ENCODE measurements around the gene TSR3.

Gene TSR3

DNA sequence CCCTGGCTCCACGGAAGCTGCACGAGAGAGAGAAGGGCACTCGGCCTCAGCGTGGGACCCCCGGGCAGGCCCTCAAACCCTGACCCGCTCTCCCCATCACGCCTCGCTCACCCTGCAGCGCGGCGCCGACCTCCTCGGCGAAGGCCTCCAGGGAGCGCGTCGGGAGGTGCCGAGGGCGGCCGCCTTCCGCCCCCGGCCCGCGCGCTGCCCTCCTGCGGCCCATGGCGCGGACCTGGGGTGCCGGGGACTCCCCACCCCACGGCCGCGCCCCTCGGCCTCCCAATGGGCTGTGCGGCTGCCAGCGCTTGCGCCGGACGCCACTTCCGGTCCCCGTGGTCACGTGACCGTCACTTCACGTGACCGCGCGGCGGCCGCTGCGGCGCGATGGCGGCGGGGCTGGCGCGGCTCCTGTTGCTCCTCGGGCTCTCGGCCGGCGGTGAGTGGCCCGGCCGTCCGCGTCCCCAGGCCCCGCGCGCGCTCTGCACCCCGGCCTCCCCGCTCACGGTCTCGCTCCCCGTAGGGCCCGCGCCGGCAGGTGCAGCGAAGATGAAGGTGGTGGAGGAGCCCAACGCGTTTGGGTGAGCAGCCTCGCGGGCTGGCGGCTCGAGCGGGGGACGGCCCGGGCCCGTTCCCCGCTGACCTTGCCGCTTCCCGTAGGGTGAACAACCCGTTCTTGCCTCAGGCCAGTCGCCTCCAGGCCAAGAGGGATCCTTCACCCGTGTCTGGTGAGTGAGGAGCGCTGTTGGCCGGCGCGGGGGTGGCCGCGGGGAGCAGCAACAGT lies at the start of gene TSR3, which contains the start of gene GNPTG:
Gene TSR3 (minus strand): TSS at position 297 of the 781 bp plus-strand sequence. CDS start 74 bp downstream, at position 223.
Gene GNPTG (plus strand): TSS at position 350 of the 781 bp plus-strand sequence. CDS start 35 bp downstream, at position 385.
- Histone ChIP-seq H3K9me3 (ENCODE audit: control insufficient read depth in 5 of 5, low read length in 5 of 5) (no peaks in the 10 kb centered on the region), H3K4me3 (ENCODE audit: low read depth in 1 of 5, low read length in 5 of 5) (peak within 1 kb of the TSS; percentile 79 to 94 (median 82)), H3K27me3 (ENCODE audit: control insufficient read depth in 5 of 5, insufficient read depth in 4 of 5, low read length in 5 of 5) (no peaks in the 10 kb centered on the region), H3K9ac (ENCODE audit: low read length in 5 of 5) (peak within 1 kb of the TSS; percentile 59 to 93 (median 83)), H3K4me1 (ENCODE audit: control insufficient read depth in 5 of 5, insufficient read depth in 5 of 5, low read length in 5 of 5) (peaks cover 10 to 46% (median 43%) of the 10 kb centered on the region in 5 donors), H3K36me3 (ENCODE audit: control insufficient read depth in 5 of 5, insufficient read depth in 5 of 5, low read length in 5 of 5) (peaks cover 0 to 33% (median 29%) of the 10 kb centered on the region in 5 donors), H3K27ac (ENCODE audit: low read depth, low read length) (peak within 1 kb of the TSS; percentile 67)

DNA sequence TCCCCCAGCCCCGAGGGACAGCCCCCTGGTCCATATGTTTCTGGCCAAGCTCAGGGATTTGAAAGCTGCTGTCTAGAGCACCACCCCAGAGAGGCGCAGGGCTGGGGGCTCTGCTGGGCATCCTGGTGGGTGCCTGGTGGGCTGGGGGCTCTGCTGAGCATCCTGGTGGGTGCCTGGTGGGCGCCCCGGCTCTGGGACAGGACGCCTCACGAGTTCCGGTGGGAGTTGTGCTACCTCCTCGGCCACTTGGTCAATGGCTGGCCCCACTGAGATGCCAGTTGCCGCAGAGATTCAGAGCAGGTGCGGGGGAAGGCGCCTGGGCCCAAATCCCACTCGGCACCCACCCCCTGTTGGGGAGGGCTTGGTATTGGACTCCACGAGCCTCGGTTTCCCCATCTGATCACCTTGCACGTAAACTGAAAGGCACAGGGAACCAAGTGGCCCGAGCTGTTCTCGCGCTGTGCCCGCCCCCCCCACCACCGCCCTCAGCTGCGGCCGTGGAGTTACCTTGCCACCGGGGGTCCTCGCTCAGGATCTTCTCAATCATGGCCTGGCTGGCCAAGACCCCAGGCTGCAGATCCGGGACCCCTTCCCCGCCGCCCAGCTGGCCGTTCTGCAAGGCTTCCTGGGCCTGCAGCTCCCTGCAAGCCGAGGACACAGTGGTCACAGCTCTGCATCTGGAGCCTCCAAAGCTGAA lies 49.5 kb upstream of the TSR3 start:
- H3K27me3 ChIP-seq (ENCODE audit: control insufficient read depth in 5 of 5, insufficient read depth in 4 of 5, low read length in 5 of 5), result no peaks in the 10 kb centered on the region
- no peak overlapping the region for H3K9ac ChIP-seq (ENCODE audit: low read length in 5 of 5)
- no peaks in the 10 kb centered on the region for H3K9me3 ChIP-seq (ENCODE audit: control insufficient read depth in 5 of 5, low read length in 5 of 5)
- peaks cover 0 to 81% (median 71%) of the 10 kb centered on the region in 5 donors for H3K36me3 ChIP-seq (ENCODE audit: control insufficient read depth in 5 of 5, insufficient read depth in 5 of 5, low read length in 5 of 5)
- no peaks in the 10 kb centered on the region for H3K4me1 ChIP-seq (ENCODE audit: control insufficient read depth in 5 of 5, insufficient read depth in 5 of 5, low read length in 5 of 5)
- no peak overlapping the region for H3K4me3 ChIP-seq (ENCODE audit: low read depth in 1 of 5, low read length in 5 of 5)
- H3K27ac ChIP-seq (ENCODE audit: low read depth, low read length), result no peak overlapping the region

DNA sequence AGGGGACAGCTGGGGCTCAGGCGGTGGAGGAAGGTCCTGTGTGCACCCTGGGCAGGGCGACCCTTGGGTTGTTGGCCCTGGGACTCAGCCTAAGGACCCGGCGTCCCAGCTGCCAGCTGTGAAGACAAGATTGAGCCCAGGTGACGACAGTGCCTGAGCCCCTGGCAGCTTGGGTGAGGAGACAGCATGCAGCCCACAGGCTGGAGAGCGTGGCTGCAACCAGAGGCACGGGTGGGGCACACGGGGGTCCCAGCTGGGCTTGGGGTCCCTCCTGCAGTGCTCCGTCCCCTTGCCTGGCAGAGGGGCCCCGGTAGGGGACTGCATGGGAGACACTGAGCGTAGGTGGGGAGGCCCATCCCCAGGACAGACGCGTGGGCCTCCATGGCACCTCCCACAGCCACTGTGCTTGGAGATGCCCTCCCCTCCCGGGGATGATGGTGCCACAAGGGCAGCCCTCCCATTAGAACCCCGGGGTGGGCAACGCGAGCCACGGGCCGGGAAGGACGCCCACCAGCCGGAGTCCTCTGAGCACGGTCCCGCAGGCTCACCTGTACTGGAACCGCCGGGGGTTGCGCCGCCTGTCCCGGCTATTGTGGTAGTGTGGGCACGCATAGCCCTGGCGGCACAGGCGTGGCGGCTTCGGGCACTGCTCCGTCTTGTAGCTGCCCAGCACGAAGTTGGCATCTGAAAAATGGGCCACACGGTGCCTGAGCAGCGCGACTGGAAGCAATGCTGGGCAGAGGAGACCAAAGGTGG lies 47.3 kb upstream of the TSR3 start:
- H3K36me3 ChIP-seq (ENCODE audit: control insufficient read depth in 5 of 5, insufficient read depth in 5 of 5, low read length in 5 of 5), result peaks cover 0 to 86% (median 74%) of the 10 kb centered on the region in 5 donors
- H3K27ac ChIP-seq (ENCODE audit: low read depth, low read length), result no peak overlapping the region
- no peaks in the 10 kb centered on the region for H3K27me3 ChIP-seq (ENCODE audit: control insufficient read depth in 5 of 5, insufficient read depth in 4 of 5, low read length in 5 of 5)
- H3K4me3 ChIP-seq (ENCODE audit: low read depth in 1 of 5, low read length in 5 of 5), result no peak overlapping the region
- H3K4me1 ChIP-seq (ENCODE audit: control insufficient read depth in 5 of 5, insufficient read depth in 5 of 5, low read length in 5 of 5), result no peaks in the 10 kb centered on the region
- no peaks in the 10 kb centered on the region for H3K9me3 ChIP-seq (ENCODE audit: control insufficient read depth in 5 of 5, low read length in 5 of 5)
- H3K9ac ChIP-seq (ENCODE audit: low read length in 5 of 5), result no peak overlapping the region

DNA sequence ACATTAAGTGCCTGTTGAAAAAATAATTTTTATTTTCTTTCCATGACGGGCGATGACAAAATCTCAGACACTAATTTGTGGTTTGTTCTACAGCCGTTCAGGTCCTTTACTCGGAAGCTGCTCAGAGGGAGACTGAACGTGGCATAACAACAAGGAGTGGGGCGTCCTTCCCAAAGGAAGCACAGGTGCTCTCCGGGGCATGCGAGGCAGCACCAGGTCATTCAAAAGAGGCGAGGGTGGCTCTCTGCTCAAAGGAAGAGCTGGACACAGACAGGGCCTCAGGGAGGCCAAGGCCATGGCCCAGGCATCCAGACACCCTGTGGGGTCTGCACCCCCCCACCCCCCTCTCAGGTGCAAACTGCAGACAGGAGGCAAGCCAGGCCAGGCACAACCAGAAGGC lies 46.7 kb upstream of the TSR3 start:
- Histone ChIP-seq H3K9me3 (ENCODE audit: control insufficient read depth in 5 of 5, low read length in 5 of 5) (no peaks in the 10 kb centered on the region), H3K27ac (ENCODE audit: low read depth, low read length) (no peak overlapping the region), H3K36me3 (ENCODE audit: control insufficient read depth in 5 of 5, insufficient read depth in 5 of 5, low read length in 5 of 5) (peaks cover 0 to 86% (median 74%) of the 10 kb centered on the region in 5 donors), H3K4me3 (ENCODE audit: low read depth in 1 of 5, low read length in 5 of 5) (no peak overlapping the region), H3K27me3 (ENCODE audit: control insufficient read depth in 5 of 5, insufficient read depth in 4 of 5, low read length in 5 of 5) (no peaks in the 10 kb centered on the region), H3K9ac (ENCODE audit: low read length in 5 of 5) (no peak overlapping the region), H3K4me1 (ENCODE audit: control insufficient read depth in 5 of 5, insufficient read depth in 5 of 5, low read length in 5 of 5) (no peaks in the 10 kb centered on the region)

DNA sequence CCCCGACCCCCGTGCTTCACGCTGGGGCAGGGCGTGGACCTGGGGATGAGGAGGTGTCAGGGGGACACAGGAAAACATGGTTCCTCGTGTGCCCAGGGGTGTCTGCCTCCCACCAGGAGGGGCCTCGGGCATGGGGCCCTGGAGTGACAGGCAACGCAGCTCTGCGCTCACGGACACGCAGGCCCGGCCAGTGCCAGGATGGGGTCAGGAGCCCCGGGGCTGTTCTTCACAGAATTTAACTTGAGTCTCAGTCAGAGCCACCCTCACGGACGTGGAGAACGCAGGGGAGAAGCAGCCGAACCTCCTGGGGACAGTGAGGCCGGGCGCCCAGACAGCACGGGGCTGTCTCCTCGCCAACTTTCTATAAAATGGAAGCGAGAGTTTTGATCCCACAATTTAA lies 46.1 kb upstream of the TSR3 start:
- H3K36me3 ChIP-seq (ENCODE audit: control insufficient read depth in 5 of 5, insufficient read depth in 5 of 5, low read length in 5 of 5), result peaks cover 0 to 86% (median 74%) of the 10 kb centered on the region in 5 donors
- no peak overlapping the region for H3K27ac ChIP-seq (ENCODE audit: low read depth, low read length)
- H3K9me3 ChIP-seq (ENCODE audit: control insufficient read depth in 5 of 5, low read length in 5 of 5), result no peaks in the 10 kb centered on the region

DNA sequence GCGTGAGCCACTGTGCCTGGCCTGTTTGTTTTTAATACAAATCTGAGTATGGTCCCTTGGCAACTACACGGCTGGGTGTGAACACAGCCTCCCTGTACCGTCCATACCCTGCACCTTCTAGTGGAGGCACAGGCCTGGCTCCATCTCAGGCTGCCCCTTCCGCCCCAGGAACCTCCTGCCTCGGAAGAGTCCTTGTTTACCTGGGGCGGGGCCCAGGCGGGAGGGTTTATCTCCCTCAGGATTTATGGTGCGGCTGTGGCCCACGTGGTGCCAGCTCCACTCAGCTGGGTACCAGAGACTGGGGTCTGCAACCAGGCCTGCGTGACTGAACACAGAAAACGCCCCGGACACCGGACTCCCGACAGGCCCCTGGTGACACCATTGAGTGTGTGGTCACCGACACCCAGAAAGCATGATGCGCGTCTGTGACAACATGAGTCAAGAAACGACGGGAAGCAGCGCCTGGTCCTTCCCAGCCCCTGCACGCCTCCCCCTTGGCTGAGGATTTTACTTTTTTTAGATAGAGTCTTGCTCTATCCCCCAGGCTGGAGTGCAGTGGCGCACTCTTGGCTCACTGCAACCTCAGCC lies 43.9 kb upstream of the TSR3 start:
- no peak overlapping the region for H3K9ac ChIP-seq (ENCODE audit: low read length in 5 of 5)
- no peak overlapping the region for H3K4me3 ChIP-seq (ENCODE audit: low read depth in 1 of 5, low read length in 5 of 5)
- no peaks in the 10 kb centered on the region for H3K4me1 ChIP-seq (ENCODE audit: control insufficient read depth in 5 of 5, insufficient read depth in 5 of 5, low read length in 5 of 5)
- no peak overlapping the region for H3K27ac ChIP-seq (ENCODE audit: low read depth, low read length)
- H3K36me3 ChIP-seq (ENCODE audit: control insufficient read depth in 5 of 5, insufficient read depth in 5 of 5, low read length in 5 of 5), result peaks cover 0 to 84% (median 73%) of the 10 kb centered on the region in 5 donors
- H3K27me3 ChIP-seq (ENCODE audit: control insufficient read depth in 5 of 5, insufficient read depth in 4 of 5, low read length in 5 of 5), result no peaks in the 10 kb centered on the region
- no peaks in the 10 kb centered on the region for H3K9me3 ChIP-seq (ENCODE audit: control insufficient read depth in 5 of 5, low read length in 5 of 5)

More for the DNA sequence above, 46.1 kb upstream of the TSR3 start:
- Histone ChIP-seq H3K9ac (ENCODE audit: low read length in 5 of 5) (no peak overlapping the region), H3K27me3 (ENCODE audit: control insufficient read depth in 5 of 5, insufficient read depth in 4 of 5, low read length in 5 of 5) (no peaks in the 10 kb centered on the region), H3K4me3 (ENCODE audit: low read depth in 1 of 5, low read length in 5 of 5) (no peak overlapping the region), H3K4me1 (ENCODE audit: control insufficient read depth in 5 of 5, insufficient read depth in 5 of 5, low read length in 5 of 5) (no peaks in the 10 kb centered on the region)

DNA sequence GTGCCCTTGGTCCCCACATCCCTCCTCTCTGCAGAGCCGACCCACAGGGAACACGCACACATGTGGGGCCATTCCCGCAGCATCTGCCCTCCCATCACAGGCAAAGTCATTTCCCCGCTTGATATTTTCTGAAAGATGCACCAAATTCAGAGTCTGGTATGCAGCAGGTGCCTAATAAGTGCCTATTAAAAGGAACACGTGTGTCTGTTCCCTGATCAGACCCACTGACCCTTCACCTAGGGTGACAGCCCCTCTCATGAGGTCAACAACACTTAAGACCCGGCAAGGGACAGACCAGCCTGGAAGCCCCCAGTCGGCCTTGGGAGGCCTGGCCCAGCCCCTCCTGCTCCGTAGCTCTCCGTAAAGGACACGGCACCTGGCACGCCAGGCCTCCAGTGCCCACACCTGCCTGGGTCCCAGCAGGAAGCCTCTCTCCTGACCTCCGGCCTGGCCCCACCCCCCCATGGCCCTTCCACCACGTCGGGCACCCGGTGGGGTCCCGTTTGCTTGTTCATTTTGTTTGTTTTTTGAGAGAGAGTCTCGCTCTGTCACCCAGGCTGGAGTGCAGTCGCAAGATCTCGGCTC lies 42.8 kb upstream of the TSR3 start:
- no peaks in the 10 kb centered on the region for H3K27me3 ChIP-seq (ENCODE audit: control insufficient read depth in 5 of 5, insufficient read depth in 4 of 5, low read length in 5 of 5)
- H3K36me3 ChIP-seq (ENCODE audit: control insufficient read depth in 5 of 5, insufficient read depth in 5 of 5, low read length in 5 of 5), result peaks cover 0 to 86% (median 77%) of the 10 kb centered on the region in 5 donors
- no peaks in the 10 kb centered on the region for H3K9me3 ChIP-seq (ENCODE audit: control insufficient read depth in 5 of 5, low read length in 5 of 5)
- H3K4me1 ChIP-seq (ENCODE audit: control insufficient read depth in 5 of 5, insufficient read depth in 5 of 5, low read length in 5 of 5), result no peaks in the 10 kb centered on the region
- no peak overlapping the region for H3K9ac ChIP-seq (ENCODE audit: low read length in 5 of 5)
- H3K4me3 ChIP-seq (ENCODE audit: low read depth in 1 of 5, low read length in 5 of 5), result no peak overlapping the region
- no peak overlapping the region for H3K27ac ChIP-seq (ENCODE audit: low read depth, low read length)

DNA sequence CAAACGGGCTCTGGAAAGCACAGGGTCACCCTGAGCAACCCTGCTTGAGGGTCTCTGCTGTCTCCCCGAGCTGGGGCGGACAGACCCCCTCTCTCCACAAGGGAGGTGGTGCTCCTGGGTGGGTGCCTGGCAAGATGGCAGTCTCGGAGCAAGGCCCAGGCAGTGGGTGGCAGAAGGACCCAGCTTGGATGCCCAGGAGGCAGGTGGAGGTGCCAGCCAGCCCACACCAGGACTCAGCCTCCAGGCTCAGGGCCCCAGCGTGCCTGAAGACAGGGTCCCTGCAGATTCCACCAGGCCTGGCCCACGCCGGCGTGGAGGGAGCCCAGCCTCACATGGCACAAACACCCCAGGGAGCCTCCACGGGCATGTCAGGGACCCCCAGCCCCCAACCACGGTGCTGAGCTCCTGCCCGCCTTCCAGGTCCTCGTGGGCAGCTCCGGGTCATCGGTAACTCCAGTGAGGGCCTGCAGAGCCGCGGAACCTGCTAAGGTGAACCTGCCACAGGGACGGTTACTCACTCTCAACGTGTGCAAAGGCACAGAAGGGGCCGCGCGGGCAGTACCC lies 42.0 kb upstream of the TSR3 start:
- no peak overlapping the region for H3K27ac ChIP-seq (ENCODE audit: low read depth, low read length)
- no peak overlapping the region for H3K9ac ChIP-seq (ENCODE audit: low read length in 5 of 5)
- H3K4me3 ChIP-seq (ENCODE audit: low read depth in 1 of 5, low read length in 5 of 5), result no peak overlapping the region
- H3K4me1 ChIP-seq (ENCODE audit: control insufficient read depth in 5 of 5, insufficient read depth in 5 of 5, low read length in 5 of 5), result no peaks in the 10 kb centered on the region
- H3K9me3 ChIP-seq (ENCODE audit: control insufficient read depth in 5 of 5, low read length in 5 of 5), result no peaks in the 10 kb centered on the region
- H3K27me3 ChIP-seq (ENCODE audit: control insufficient read depth in 5 of 5, insufficient read depth in 4 of 5, low read length in 5 of 5), result no peaks in the 10 kb centered on the region
- peaks cover 0 to 84% (median 76%) of the 10 kb centered on the region in 5 donors for H3K36me3 ChIP-seq (ENCODE audit: control insufficient read depth in 5 of 5, insufficient read depth in 5 of 5, low read length in 5 of 5)

DNA sequence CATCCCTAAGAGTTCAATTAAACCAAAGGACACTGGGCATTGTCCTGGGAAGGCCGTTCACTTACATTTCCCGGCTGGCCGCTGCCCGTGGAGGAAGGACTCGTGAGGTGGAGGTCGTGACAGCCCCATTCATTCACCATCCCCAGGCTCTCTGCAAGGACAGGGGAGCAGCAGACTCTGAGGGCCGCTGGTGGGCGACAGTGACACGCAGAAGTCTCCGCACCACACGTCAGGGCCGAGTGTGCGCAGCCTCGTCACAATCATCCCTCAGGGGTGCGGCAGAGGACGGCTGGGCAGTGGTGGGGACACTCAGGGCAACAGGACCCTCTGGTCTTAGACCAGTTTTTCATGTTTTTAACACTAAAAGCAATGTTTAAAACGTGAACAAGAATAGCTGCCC lies 41.1 kb upstream of the TSR3 start:
- Histone ChIP-seq H3K27ac (ENCODE audit: low read depth, low read length) (no peak overlapping the region), H3K9ac (ENCODE audit: low read length in 5 of 5) (no peak overlapping the region), H3K36me3 (ENCODE audit: control insufficient read depth in 5 of 5, insufficient read depth in 5 of 5, low read length in 5 of 5) (peaks cover 0 to 85% (median 76%) of the 10 kb centered on the region in 5 donors), H3K4me1 (ENCODE audit: control insufficient read depth in 5 of 5, insufficient read depth in 5 of 5, low read length in 5 of 5) (no peaks in the 10 kb centered on the region), H3K9me3 (ENCODE audit: control insufficient read depth in 5 of 5, low read length in 5 of 5) (no peaks in the 10 kb centered on the region), H3K4me3 (ENCODE audit: low read depth in 1 of 5, low read length in 5 of 5) (no peak overlapping the region), H3K27me3 (ENCODE audit: control insufficient read depth in 5 of 5, insufficient read depth in 4 of 5, low read length in 5 of 5) (no peaks in the 10 kb centered on the region)

All from subcutaneous abdominal adipose tissue (tissue), 5 donors.